Raji (cell line): ENCODE results near the gene PCSK2.

Experiments
- POLR2A ChIP-seq: IDR thresholded peaks from 2 replicates; pipeline ENCODE4 v1.6.1; 2011; ENCODE audit warnings: low read depth, low read length, control low read depth; ENCODE audit not compliant: insufficient read depth

Gene PCSK2

GRCh38 chr20:17226410-17227218 lies at the start of gene PCSK2:
Gene PCSK2 (plus strand): TSS chr20:17227040. CDS start chr20:17227306, 266 bp downstream.
- no peak for TF ChIP-seq POLR2A

GRCh38 chr20:17177341-17177740 lies 49.5 kb upstream of the PCSK2 start:
- no peak for TF ChIP-seq POLR2A

- no peak for TF ChIP-seq POLR2A
Measured at GRCh38 chr20:17179840-17180239, 47.0 kb upstream of the PCSK2 start.

- TF ChIP-seq POLR2A = no peak
Measured at GRCh38 chr20:17189976-17190695, 36.7 kb upstream of the PCSK2 start.

- no peak for TF ChIP-seq POLR2A
Measured at GRCh38 chr20:17197041-17197440, 29.8 kb upstream of the PCSK2 start.

GRCh38 chr20:17202030-17202429 lies 24.8 kb upstream of the PCSK2 start:
- TF ChIP-seq POLR2A = no peak

GRCh38 chr20:17202673-17203072 lies 24.2 kb upstream of the PCSK2 start:
- TF ChIP-seq POLR2A = no peak

- no peak for TF ChIP-seq POLR2A
Measured at GRCh38 chr20:17205084-17205813, 21.6 kb upstream of the PCSK2 start.

- TF ChIP-seq POLR2A = no peak
Measured at GRCh38 chr20:17210387-17210786, 16.5 kb upstream of the PCSK2 start.

GRCh38 chr20:17210983-17211382 lies 15.9 kb upstream of the PCSK2 start:
- no peak for TF ChIP-seq POLR2A

- no peak for TF ChIP-seq POLR2A
Measured at GRCh38 chr20:17215167-17215566, 11.7 kb upstream of the PCSK2 start.

GRCh38 chr20:17223553-17223952 lies 3.3 kb upstream of the PCSK2 start:
- TF ChIP-seq POLR2A = no peak

- no peak for TF ChIP-seq POLR2A
Measured at GRCh38 chr20:17225851-17226409, 910 bp upstream of the PCSK2 start.

GRCh38 chr20:17227219-17227575 lies 357 bp downstream of the PCSK2 start:
- no peak for TF ChIP-seq POLR2A
